IMR-90 (cell line): Measurements from ENCODE around the gene STAG1. TPM values are rescaled to one million over a fixed set of nuclear protein-coding genes. Genes with fewer than 3 reads are reported as not detected.

Source experiments
- CEBPB ChIP-seq: IDR thresholded peaks from 2 replicates; pipeline ENCODE4 v1.6.1; 2012; ENCODE audit warnings: low read depth, low read length, improper control_type of control experiment
- MXI1 ChIP-seq: IDR thresholded peaks from 2 replicates; pipeline ENCODE4 v1.6.1; 2012; ENCODE audit warnings: low read depth, mild to moderate bottlenecking, low read length, moderate library complexity, borderline replicate concordance
- POLR2A ChIP-seq: IDR thresholded peaks from 2 replicates; pipeline ENCODE4 v1.6.1; 2012; ENCODE audit warnings: mild to moderate bottlenecking, low read depth, low read length
- polyA plus RNA-seq, 3 experiments: library from polyadenylated mRNA; depleted of rRNA; stranded (reverse); fragments of >200 nt; gene quantifications; 2 replicates each; pipeline ENCODE4 v1.2.3, GENCODE V29; 2012; ENCODE audit warnings: low replicate concordance in 1 of 3
- total RNA-seq: library from RNA; depleted of rRNA; stranded (reverse); fragments of >200 nt; gene quantifications from 2 replicates; pipeline ENCODE4 v1.2.3, GENCODE V29; 2012
- TF ChIP-seq, protein P1 (sequence below): fragments of 150-350 bp; IDR thresholded peaks from 2 replicates; pipeline ENCODE4 v1.6.1; 2017; ENCODE audit warnings: mild to moderate bottlenecking, antibody characterized with exemption, low read length, low read depth

The STAG1 gene
- total and polyA plus RNA-seq, 2 of the 4 experiments (the other 2 are of a cell fraction) = 9.6 to 32.3 TPM

DNA sequence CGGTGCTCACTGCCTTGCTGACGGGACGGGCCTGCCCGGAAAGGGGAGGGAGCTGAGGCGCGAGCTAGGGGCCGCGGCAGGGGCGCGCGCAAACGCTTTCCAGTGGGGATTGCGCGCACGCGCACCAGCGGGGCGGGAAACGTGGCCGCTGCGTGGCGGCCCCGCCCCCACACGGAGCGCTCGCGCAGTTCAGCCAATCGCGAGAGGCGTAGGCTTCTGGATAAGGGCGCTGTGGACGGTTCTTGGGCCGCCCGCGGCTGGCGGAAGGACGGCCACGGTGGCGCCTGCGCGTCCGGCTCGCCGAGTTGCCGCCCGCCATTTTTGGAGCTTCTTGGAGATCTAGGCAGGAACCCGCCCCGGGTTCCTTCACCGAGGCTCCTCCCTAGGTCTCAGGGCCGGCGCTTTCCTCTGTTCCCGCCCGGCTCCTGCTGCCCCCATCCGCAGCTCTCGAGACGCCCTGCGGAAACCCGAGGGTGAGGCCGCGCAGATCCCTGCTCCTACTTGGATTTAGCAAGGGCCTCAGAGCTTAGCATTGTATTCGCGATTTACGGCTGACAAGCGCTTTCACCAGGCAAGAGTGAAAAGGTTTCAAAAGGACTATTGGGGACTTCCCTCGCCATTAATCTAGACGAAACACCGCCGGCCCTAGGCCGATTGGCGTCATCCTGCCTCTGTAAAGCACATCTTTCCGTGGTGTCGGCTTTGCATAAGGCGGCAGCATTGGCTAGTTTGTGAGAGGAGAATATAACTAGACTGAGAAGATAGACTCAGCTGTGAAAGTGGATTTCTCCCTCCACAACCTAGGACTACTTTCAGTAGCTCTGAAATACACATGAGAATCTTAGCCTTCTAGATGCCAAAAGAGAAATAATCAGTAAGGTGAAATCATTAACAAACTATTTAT is 496 bp upstream of the STAG1 start (continued):
- TF ChIP-seq, protein P1, sequence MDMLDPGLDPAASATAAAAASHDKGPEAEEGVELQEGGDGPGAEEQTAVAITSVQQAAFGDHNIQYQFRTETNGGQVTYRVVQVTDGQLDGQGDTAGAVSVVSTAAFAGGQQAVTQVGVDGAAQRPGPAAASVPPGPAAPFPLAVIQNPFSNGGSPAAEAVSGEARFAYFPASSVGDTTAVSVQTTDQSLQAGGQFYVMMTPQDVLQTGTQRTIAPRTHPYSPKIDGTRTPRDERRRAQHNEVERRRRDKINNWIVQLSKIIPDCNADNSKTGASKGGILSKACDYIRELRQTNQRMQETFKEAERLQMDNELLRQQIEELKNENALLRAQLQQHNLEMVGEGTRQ = peak; percentile 46
- TF ChIP-seq POLR2A (peak; percentile 77; the same call in 1 of the 2 replicates), MXI1 (peak; percentile 69; the same call in 1 of the 2 replicates), CEBPB (no peak)
